B cell (primary cell): ENCODE measurements around the gene CFAP77.

Experiments
- CTCF ChIP-seq: fragments of 200-600 bp; IDR thresholded peaks from one replicate; pipeline ENCODE4 v1.8.0; 2022; ENCODE audit warnings: antibody characterized with exemption, mild to moderate bottlenecking
- EZH2 ChIP-seq: IDR thresholded peaks from 2 replicates; pipeline ENCODE4 v1.6.1; 2012; ENCODE audit warnings: borderline replicate concordance, low read depth, mild to moderate bottlenecking, moderate library complexity, low read length; ENCODE audit not compliant: insufficient read depth, poor library complexity, severe bottlenecking

- no peak for TF ChIP-seq EZH2
- no peak for TF ChIP-seq CTCF
Observed at GRCh38 chr9:132564526-132564925, 154.5 kb downstream of the CFAP77 start.
